22Rv1 (cell line): Measurements from ENCODE around the gene MOGAT2.

Experiments
- H3K27ac ChIP-seq: fragments of 450-650 bp; 2 replicates; pipeline ENCODE4 v1.5.1; 2017
- ZFX ChIP-seq: fragments of 450-650 bp; IDR thresholded peaks from 2 replicates; pipeline ENCODE4 v1.6.1; 2017; ENCODE audit warnings: antibody characterized with exemption, borderline replicate concordance
- TF ChIP-seq, protein P1 (sequence below): fragments of 450-650 bp; IDR thresholded peaks from 2 replicates; pipeline ENCODE4 v1.5.1; 2017; ENCODE audit warnings: mild to moderate bottlenecking

The MOGAT2 gene

DNA sequence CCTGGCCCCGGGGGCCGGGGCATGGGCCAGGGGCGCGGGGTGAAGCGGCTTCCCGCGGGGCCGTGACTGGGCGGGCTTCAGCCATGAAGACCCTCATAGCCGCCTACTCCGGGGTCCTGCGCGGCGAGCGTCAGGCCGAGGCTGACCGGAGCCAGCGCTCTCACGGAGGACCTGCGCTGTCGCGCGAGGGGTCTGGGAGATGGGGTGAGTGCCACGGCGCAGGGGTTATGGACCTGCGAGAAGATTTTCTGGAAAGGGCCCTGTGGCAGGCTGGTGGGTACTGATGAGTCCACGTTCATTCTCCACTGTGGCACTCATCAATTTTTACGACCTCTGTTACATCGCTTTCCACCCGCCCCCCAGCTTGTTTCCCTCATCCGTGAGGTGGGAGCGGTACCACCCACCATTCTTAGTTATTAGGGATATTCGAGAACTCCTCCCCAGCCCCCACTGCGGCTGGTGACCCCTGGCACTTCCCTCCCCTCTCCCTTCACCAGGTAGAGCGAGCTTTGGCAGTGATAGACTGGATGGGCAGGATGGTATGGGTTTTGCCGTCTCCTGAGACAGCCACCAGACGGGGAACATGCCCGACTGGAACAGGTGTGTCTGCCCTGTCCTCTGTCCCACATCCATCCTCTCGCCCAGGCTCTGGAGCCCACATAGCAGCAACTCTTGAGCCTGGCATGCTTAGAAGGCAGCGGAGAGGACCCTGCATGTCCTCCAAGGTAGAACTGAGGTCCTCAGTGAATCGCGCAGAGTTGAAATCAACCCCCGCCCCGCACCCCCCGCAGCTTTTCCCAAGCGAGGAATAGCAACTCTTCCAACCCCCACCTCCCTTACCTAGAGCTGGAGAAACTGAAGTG is 51.5 kb downstream of the MOGAT2 start:
- TF ChIP-seq, protein P1, sequence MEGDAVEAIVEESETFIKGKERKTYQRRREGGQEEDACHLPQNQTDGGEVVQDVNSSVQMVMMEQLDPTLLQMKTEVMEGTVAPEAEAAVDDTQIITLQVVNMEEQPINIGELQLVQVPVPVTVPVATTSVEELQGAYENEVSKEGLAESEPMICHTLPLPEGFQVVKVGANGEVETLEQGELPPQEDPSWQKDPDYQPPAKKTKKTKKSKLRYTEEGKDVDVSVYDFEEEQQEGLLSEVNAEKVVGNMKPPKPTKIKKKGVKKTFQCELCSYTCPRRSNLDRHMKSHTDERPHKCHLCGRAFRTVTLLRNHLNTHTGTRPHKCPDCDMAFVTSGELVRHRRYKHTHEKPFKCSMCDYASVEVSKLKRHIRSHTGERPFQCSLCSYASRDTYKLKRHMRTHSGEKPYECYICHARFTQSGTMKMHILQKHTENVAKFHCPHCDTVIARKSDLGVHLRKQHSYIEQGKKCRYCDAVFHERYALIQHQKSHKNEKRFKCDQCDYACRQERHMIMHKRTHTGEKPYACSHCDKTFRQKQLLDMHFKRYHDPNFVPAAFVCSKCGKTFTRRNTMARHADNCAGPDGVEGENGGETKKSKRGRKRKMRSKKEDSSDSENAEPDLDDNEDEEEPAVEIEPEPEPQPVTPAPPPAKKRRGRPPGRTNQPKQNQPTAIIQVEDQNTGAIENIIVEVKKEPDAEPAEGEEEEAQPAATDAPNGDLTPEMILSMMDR: peak; percentile 17; the same call in 1 of the 2 replicates
- TF ChIP-seq ZFX: no peak
- peak overlapping the region; percentile 56 for H3K27ac ChIP-seq

DNA sequence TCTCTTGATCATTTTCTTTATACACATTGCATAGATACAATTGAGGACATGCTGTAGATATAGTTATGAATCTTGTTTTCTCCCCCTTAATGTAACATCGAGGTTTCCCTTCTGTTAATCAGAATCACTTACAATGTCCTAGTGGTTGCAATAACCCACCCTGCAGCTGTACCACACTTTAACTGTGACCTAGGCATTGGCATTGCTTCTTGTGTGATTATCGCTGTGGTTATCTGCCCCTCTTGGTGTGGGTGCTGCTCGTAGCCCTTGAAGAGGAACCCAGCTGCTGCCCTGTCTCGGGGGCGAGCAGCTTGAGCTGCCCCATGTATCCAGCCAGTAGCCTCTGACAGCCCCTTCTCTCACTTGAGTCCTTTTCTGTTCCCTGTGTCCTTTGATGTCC is 52.5 kb downstream of the MOGAT2 start:
- H3K27ac ChIP-seq: no peak overlapping the region
- TF ChIP-seq, protein P1: no peak
- no peak for TF ChIP-seq ZFX

DNA sequence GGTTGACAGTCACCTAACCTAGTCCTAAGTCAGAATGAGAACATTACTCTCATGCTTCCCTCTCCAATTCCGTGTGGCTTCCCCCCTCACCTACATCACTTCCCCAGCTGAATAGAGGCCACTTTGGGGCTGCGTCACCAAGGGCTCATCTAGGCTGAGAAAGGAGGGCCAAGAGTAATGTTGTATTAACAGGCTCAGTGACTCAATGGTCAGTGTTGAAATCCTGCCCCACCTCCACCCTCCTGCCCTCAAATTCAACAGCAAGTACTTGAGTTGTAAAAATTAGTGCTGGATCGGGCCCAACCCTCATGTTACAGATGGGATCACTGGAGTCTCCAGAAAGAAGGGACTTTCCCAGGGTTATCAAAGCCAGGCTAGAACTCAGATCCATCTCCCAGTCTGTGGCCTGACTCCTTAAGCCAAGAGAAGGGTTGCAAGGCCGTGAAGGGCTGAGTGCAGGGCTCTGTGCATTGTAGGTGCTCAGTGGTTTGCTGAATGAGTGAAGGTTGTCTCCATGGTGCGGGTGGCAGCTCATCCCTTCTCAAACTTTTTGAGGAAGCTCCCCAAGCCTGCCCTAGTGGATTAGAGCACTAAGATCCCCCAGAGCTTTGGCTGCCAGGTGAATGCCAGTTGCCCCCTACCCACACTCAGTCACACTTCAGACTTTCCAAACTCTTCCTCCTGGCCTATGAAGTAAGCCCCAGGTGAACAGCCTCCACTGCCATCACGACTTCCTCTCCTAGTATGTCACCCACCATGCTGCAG is 54.2 kb downstream of the MOGAT2 start:
- TF ChIP-seq, protein P1: no peak
- TF ChIP-seq ZFX: no peak
- H3K27ac ChIP-seq: no peak overlapping the region

DNA sequence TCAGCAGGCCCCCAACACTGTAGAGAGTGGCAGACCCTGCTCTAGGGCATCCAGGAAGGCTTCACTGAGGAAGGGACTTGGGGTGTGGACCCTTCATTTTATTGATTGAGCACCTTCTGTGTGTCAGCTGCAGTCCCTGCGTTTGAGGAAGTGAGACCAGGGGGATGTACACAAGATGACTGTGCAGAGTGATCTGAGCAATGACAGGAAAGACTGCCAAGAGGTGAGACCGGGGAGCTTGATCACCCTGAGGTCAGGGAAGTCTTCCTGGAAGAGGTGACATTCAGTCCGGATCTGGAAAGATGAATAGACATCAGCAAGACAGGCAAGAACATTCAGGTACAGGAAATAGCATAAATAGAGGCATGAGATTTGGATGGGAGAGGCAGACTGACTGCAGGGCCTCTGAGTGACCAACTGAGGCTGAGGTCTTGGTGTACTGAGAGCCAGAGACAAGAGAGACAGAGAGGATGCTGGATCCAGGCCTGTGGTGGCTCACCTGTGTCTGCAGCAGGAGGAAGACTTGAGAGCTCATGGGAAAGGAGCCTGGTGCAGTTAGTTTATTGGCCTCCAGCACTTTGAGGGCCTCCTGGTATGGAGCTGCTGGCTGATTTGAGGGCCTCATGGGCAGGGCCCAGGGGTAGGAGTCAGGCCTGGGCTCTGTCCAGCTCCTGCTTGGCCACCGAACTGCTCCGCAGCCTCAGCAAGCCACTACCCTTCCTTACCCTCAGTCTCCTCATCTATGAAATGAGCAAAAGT is 56.1 kb downstream of the MOGAT2 start:
- H3K27ac ChIP-seq: no peak overlapping the region
- TF ChIP-seq ZFX: no peak
- TF ChIP-seq, protein P1: no peak

DNA sequence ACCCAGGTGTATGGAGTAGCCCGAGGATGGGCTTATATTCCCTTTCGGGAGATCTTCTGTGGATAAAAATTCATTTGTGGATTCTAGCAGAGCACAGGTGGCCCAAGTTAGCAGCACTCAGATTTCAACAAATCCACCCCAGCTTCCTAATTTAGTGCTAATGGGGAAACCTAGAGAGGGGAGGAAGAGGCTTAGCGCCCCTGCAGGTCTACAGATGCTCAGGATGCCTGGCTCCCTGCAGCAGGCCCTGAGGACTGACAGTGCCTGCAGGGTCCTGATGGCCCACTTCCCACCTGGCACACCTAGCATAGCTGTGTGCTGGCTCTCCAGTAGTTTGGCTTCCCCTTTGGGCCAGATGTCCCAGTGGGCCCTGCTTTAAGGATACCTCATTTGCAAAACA is 57.4 kb downstream of the MOGAT2 start:
- TF ChIP-seq, protein P1: no peak
- no peak for TF ChIP-seq ZFX
- no peak overlapping the region for H3K27ac ChIP-seq

DNA sequence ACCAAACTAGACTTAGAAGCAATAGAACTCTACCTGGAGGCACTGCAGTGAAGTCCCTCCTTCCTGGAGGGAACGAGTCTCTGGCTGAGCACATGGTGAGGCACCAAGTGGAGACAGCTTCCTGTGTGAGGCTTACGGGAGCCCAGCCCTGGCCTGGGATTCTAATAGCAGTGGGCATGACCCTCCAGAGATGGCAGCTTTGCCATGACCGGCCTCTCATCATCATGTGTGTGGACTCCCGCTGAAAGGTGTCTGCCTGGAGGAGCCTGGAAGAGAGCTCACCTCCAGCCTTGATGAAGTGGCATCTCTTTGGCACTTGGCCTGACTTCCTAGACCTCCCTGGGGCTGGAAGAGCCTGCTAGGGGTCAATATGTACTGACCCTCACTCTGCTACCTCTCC is 58.9 kb downstream of the MOGAT2 start:
- TF ChIP-seq, protein P1: no peak
- TF ChIP-seq ZFX: no peak
- H3K27ac ChIP-seq: no peak overlapping the region
